UCSD-AML1 (cell line): ENCODE data around the gene HFM1.
"Not testable (repeated sequence)": the region's sequence is repeated elsewhere in the genome, so short reads cannot be mapped to it uniquely, and the experiment has no call there.

Experiments used
- DNase-seq: peaks from one replicate; lab custom pipeline; 2025; ENCODE audit not compliant: unreplicated experiment; lab: John Stamatoyannopoulos, UW

HFM1 gene

DNA sequence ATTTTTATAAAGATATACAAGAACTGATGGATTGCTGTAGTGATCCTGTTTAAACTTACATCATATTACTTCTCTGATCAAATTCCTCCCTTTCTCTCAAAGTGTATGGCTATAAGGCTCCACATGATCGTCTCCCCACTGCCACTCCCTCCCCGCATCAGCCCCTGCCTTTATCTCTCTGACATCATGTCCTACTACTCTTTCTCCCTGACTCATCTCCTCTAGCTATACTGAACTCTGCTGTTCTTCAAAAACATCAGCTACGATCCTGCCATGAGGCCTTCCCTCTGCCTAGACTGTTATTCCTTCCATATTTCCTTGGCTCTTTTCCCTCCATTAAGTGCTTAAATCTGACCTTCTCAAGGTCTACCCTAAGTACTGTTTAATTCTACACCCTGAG, 22.8 kb downstream of the HFM1 start:
- DNase-seq = no peak

DNA sequence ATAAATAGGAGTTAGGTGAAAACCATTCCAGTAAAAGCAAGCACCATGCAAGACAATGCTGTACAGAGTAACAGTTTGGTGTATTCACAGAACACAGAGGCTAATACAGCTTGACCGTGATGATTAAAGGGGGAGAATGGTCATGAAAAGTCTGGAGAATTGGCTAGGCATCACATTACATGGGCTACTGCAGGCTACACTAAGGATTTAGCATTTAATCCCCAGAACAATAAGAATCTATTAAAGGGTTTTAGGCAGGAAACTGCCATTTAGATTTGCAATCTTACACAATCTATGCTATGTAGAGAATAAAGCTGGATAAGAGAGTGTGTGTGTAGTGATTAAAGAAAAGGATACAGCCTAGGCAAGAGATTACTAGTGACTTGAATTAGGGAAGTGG, 30.6 kb downstream of the HFM1 start:
- no peak for DNase-seq

DNA sequence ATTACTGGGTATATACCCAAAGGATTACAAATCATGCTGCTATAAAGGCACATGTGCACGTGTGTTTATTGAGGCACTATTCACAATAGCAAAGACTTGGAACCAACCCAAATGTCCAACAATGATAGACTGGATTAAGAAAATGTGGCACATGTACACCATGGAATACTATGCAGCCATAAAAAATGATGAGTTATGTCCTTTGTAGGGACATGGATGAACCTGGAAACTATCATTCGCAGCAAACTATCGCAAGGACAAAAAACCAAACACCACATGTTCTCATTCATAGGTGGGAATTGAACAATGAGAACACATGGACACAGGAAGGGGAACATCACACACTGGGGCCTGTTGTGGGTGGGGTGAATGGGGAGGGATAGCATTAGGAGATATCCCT, 32.4 kb downstream of the HFM1 start:
- DNase-seq = not testable (repeated sequence)

DNA sequence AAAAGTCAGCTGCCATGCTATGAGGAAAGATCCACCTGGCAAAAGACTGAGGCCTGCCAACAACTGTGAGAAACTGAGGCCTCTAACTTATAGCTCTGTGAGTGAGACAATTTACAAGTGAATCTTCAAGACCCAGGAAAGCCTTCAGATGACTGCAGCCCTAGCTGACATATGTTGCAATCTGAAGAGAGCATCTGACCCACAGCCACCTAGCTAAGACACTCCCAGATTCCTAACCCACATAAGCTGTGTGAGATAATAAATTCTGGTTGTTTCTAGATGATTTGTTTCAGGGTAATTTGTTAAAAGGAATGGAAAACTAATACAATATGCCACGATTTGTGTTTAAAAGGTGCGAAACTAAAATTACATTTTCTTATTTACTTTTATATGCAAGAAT, 55.1 kb downstream of the HFM1 start:
- no peak for DNase-seq

DNA sequence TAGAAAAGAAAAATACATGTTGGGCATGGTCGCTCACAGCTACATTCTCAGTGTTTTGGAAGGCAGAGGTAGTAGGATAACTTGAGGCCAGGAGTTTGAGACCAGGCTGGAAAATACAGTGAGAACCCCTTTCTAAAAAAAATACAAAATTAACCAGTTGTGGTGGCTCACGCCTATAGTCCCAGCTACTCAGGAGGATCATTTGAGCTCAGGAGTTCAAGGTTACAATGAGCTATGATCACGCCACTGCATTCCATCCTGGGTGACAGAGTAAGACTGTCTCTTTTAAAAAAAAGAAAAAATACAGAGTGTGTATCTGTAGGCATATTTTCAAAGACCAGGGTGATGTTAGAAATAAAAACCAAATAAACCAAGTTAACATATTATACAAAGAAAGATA, 57.8 kb downstream of the HFM1 start:
- DNase-seq = no peak

DNA sequence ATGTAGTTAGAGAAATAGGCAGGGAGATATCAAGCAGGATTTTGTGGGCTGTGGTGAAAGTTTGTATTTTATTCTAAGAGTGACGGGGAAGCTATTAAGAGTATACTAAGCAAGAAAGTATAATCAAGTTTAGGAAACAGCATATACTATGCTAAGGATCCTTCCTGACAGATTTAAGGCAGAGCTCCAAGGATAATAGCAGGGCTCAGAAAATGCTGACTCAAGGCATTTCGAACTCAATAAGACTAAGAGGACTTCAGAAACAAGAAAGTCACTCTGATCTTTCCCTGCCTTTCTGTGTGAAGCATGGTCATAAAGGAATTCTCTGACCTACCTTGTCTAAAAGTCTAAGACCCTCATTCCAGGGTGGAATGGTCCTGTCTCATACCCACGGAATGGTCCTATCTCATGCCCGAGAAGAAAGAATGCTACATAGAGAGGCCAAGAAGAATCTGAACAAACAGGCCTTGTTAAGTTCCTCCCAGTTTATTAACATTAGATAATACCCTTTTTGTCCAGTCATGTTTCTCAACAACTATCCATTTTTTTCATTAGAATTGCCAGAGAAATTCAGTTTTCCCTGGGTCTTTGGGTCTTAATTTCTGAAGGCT, 59.1 kb downstream of the HFM1 start:
- no peak for DNase-seq

DNA sequence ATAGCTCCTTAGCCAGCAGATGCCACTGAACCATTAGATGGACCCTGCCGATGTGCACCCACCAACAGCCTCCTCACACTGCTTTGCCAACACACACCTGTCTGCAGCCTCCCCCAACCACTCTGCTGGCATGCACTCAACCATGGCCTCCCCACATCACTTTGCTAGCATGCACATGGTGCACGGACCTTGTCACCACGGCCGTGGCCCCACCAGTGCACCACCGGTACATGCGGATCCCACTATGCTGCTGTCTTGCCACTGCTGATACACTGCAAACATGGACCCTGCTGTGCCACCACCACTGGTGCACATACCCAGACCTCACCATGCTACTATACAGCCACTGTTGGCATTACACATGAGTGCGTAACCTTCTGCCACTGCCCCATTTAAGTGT, 66.1 kb downstream of the HFM1 start:
- no peak for DNase-seq

DNA sequence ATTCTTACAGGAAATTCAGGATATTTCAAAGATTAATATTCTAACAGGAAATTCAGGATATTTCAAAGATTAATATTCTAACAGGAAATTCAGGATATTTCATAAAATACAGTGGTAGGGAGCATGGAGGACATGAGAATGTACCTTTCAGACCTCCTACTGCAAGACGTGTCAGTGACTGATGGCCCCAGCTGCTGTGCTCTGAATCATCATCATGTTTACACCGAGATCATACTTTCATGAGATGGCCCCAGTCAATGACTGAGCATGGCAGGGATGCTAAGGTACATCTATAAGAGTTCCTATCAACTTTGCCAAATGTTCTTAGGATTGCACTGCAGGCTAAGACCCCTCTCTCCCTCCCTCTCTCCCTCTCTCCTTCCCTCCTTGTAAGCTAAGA, 69.0 kb downstream of the HFM1 start:
- no peak for DNase-seq

DNA sequence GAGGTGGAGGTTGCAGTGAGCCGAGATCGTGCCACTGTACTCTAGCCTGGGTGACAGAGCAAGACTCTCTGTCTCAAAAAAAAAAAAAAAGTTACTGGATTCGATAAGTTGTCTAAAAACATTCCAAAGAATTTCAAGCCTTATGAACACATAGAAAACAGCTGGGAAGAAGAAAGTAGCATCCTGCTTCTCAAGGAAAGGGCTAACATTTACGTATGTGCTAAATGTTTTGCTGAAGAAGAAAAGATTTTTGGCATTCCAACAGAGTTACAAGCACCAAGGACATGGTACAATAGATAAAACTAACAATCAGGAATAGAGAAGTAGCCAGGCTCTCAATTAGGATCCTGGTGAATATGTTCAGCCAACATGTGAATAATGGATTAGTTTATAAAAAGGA, 69.8 kb downstream of the HFM1 start:
- DNase-seq = no peak

DNA sequence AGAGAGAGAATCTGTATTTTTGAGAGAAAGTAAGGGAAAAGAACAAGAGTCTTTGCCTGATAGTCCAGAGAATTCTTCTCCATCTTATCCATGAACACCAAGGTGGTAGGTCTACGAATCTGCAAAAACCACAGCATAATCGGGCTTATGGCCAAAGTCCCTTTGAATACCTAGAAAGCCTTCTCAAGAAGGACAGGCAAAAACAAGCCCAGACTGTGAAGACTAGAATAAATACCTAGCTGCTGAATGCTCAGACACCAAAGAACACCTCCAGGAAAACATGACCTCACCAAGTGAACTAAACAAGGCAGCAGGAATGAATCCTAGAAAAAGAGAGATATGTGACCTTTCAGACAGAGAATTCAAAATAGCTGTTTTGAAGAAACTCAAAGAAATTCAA, 79.2 kb downstream of the HFM1 start:
- no peak for DNase-seq

DNA sequence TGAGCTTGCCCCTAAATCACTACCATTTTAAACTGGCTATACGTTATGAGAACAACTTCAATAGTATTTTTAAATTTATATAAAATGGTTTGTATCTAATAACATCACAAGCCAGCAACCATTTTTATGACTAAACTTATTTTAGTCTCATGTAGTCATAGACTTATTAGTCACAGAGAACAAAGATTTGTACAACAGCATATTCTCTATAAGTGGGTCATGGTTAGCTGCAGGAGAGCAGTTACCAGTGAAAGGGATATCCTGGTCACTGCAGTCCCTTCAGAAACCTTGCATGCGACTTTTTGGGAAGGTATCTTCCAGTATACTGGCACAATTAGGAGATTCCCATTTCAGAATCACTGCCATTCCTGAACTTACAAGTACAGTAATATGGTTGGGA, 90.0 kb downstream of the HFM1 start:
- no peak for DNase-seq

DNA sequence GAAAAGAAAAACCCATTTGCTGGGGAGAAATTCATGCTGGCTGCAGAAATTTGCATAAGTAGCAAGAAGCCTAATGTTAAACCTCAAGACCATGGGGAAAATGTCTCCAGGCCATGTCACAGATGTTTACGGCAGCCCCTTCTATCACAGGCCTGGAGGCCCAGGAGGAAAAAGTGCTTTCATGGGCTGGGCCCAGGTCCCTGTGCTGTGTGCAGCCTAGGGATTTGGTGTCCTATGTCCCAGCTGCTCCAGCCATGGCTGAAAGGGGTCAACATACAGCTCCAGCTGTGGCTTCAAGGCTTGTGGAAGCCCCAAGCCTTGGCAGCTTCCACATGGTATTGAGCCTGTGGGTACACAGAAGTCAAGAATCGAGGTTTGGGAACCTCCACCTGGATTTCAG, 93.0 kb downstream of the HFM1 start:
- no peak for DNase-seq

DNA sequence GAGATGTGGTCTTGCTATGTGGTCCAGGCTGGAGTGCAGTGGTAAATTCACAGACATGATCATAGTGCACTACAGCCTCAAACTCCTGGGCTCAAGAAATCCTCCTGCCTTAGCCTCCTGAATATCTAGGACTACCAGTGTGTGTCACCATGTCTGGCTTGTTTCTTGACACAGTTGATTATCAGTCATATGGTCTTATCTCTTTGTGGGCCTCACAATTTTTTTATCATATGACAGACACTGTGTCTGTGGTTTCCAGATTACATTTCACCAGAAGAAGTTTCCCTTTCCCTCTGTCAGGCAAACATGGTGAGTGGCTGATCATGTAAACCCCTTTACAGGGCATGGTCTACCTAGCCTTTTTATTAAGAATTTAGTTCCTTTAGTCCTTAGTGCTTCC, 96.1 kb downstream of the HFM1 start:
- DNase-seq = no peak

DNA sequence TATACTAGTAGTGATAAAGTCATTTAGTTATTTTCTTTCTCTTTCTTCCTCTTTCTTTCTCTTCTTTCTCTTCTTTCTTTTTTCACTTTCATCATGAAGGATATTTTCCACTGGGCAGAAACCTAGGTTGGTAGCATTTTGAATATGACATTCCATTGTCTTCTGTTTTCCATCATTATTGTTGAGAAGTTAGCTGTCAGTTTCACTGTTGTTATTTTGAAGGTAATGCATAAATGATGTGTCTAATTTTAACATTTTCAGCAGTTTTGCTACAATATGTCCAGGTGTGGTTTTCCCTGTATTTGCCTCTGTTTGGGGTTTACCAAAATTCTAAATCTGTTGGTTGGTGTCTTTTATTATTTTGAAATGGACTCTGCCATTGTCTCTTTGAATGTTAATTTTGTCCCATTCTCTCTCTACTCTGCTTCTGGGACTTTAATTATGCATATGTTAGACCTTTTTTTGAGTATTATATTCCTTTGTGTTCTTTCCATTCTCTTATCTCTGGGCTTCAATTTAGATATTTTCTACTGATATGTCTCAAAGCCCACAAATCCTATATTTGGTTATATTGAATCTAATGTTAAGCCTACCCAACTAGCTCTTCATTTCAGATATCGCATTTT, 96.7 kb downstream of the HFM1 start:
- DNase-seq = no peak

DNA sequence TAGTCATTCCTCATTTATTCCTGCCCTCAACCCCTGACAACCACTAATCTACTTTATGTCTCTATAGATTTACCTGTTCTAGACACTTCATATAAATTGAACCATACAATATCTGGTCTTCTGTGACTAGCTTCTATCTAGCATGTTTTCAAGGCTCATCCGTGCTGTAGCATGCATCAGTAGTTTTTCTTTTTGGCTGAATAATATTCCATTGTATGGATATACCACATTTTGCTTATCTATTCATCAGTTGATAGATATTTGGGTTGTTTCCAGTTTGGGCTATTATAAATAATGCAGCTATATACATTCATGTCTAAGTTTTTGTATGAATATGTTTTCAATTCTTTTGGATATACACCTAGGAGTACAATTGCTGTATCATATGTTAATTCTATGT, 101.5 kb downstream of the HFM1 start:
- DNase-seq = no peak

DNA sequence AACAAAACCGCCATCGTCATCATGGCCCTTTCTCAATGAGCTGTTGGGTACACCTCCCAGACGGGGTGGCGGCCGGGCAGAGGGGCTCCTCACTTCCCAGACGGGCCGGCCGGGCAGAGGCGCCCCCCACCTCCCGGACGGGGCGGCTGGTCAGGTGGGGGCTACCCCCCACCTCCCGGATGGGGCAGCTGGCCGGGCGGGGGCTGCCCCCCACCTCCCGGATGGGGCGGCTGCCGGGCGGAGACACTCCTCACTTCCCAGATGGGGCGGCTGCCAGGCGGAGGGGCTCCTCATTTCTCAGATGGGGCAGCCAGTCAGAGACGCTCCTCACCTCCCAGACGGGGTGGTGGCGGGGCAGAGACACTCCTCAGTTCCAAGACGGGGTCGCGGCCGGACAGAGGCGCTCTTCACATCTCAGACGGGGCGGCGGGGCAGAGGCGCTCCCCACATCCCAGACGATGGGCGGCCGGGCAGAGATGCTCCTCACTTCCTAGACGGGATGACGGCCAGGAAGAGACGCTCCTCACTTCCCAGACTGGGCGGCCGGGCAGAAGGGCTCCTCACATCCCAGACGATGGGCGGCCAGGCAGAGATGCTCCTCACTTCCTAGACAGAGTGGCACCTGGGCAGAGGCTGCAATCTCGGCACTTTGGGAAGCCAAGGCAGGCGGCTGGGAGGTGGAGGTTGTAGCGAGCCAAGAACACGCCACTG, 115.6 kb downstream of the HFM1 start:
- not testable (repeated sequence) for DNase-seq

DNA sequence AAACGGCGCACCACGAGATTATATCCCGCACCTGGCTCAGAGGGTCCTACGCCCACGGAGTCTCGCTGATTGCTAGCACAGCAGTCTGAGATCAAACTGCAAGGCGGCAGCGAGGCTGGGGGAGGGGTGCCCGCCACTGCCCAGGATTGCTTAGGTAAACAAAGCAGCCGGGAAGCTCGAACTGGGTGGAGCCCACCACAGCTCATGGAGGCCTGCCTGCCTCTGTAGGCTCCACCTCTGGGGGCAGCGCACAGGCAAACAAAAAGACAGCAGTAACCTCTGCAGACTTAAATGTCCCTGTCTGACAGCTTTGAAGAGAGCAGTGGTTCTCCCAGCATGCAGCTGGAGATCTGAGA, 117.7 kb downstream of the HFM1 start:
- DNase-seq = not testable (repeated sequence)

DNA sequence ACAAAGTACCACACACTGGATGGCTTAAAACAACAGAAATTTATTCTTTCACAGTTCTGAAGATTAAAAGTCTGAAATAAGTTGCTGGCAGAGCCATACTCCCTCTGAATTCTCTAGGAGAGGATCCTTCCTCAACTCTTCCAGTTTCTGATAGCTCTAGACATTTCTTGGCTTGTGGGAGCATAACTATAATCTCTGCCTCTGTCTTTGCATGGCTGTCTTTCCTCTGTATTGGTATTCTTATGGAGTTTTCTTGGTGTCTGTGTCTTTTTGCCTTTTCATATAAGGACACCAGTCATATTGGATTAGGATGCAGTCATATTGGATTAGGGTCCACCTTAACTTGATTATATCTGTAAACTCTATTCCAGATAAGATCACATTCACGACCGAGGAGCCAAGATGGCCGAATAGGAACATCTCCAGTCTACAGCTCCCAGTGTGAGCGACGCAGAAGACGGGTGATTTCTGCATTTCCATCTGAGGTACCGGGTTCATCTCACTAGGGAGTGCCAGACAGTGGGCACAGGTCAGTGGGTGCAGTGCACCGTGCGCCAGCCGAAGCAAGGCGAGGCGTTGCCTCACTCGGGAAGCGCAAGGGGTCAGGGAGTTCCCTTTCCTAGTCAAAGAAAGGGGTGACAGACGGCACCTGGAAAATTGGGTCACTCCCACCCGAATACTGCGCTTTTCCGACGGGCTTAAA, 118.2 kb downstream of the HFM1 start:
- DNase-seq = not testable (repeated sequence)

DNA sequence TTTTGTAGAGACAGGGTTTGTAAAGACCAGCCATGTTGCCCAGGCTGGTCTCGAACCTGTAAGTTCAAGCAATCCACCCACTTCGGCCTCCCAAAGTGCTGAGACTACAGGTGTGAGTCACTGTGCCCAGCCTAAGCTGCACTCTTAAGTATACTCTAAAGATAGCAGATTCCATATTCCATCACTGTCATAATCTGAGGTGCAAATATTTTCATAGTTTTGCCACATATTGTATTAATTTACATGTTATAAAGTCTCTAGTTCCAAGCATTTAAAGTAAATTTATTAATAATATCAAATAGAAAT, 121.3 kb downstream of the HFM1 start:
- DNase-seq = no peak

DNA sequence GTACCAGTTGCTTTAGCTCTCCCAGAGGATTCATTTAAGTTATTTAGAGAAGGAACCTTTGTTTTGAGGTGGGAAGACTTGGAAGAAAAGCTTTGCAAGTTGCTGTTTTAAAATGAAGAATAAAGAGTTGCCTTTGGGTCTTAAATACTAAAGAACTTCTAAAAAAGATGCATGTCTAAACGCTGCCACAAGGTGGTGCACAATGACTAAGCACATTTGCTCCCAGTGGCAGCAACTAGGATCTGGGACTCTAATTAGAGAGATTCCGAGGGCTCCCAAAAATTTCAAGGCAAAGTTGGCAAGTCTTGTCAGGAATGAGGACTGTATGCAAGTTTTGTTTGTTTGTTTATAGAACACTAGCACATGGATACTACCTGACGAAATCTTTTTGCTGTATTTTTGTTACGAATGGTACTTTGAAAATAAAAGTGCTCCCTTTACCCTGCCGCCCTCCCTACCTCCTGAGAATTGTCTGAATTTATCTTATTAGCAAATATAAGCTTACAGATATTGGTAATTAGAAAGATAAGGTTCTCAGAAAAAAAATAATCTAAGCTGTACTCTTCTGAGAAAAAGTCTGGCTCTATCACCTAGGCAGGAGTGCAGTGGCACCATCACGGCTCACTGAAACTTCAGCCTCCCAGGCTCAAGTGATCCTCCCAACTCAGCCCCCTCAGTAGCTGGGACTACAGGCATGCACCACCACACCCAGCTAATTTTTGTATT, 121.8 kb downstream of the HFM1 start:
- DNase-seq = peak; percentile 12

DNA sequence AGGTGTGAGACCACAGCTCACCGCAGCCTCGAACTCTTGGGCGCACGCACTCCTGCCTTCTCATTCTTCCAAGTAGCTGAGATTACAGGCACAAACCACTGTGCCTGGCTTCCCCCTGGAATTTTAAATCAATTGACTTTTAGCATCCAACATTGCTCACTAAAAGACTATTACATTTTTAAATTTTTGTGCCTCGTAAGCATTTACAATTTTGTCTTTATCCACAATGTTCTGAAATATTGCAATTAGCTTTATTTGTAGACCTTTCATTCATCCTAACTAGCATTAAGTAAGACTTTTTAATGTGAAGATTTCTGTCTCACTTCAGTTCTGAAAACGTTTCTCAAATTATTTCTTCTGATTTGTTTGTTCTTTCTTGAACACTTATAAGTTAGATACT, 122.9 kb downstream of the HFM1 start:
- no peak for DNase-seq

DNA sequence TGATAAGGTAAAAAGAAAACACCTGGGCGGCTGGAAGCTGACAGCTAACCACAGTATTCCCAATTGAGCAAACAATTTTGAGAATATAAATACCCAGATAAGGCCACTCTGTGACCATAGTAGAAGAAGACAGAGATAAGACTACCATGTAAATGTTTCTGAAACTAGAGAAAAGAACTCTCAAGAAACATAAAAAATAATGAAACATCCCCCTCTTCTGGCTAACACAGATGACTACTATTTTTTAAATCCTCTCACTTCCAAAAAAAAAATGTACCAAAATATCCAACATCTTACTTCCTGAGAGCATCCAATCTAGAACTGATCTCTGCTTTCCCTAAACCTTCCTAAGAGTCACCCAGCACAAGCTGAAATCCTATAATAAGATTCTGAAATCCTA, 125.9 kb downstream of the HFM1 start:
- no peak for DNase-seq
